Neural progenitor cell (in vitro differentiated cells): Measurements from ENCODE around the gene KIF1B.
A peak's percentile ranks its signal among the peaks of the same experiment; 100 is the strongest.

Experiments
- CTCF ChIP-seq: fragments of 200-600 bp; sonication (generic); IDR thresholded peaks from 2 replicates; pipeline ENCODE4 v1.5.1; 2017; ENCODE audit warnings: antibody characterized with exemption, mild to moderate bottlenecking
- EZH2 ChIP-seq: fragments of 200-600 bp; sonication (generic); IDR thresholded peaks from 2 replicates; pipeline ENCODE4 v1.6.1; 2017; ENCODE audit warnings: antibody characterized with exemption, mild to moderate bottlenecking, moderate library complexity
- EZH2phosphoT487 ChIP-seq: fragments of 200-600 bp; sonication (generic); IDR thresholded peaks from 2 replicates; pipeline ENCODE4 v1.6.1; 2017; ENCODE audit warnings: antibody characterized with exemption

- TF ChIP-seq CTCF: no peak
- no peak for TF ChIP-seq EZH2phosphoT487
- TF ChIP-seq EZH2: peak; percentile 21
Observed at GRCh38 chr1:10398734-10399443, 188.5 kb downstream of the KIF1B start, which contains the start of gene PGD.
